GM19099 (cell line): Measurements from ENCODE around the gene SH2D4B.

ENCODE experiments used
- POLR2A ChIP-seq: IDR thresholded peaks from 3 replicates; pipeline ENCODE4 v1.6.1; 2011; ENCODE audit warnings: low read depth; ENCODE audit not compliant: insufficient read length; ENCODE audit errors: extremely low read depth

Gene SH2D4B

GRCh38 chr10:80515511-80515910 lies 22.2 kb upstream of the SH2D4B start:
- no peak for TF ChIP-seq POLR2A

GRCh38 chr10:80515941-80516340 lies 21.8 kb upstream of the SH2D4B start:
- no peak for TF ChIP-seq POLR2A

- TF ChIP-seq POLR2A = no peak
Observed at GRCh38 chr10:80516506-80517075, 21.1 kb upstream of the SH2D4B start.

GRCh38 chr10:80517416-80518142 lies 20.1 kb upstream of the SH2D4B start:
- no peak for TF ChIP-seq POLR2A

- TF ChIP-seq POLR2A = no peak
Observed at GRCh38 chr10:80518143-80518806, 19.4 kb upstream of the SH2D4B start.

- TF ChIP-seq POLR2A = no peak
Observed at GRCh38 chr10:80518807-80519360, 18.8 kb upstream of the SH2D4B start.

GRCh38 chr10:80519936-80520650 lies 17.6 kb upstream of the SH2D4B start:
- TF ChIP-seq POLR2A = no peak

- TF ChIP-seq POLR2A = no peak
Observed at GRCh38 chr10:80520661-80521470, 16.8 kb upstream of the SH2D4B start.

GRCh38 chr10:80522756-80523363 lies 14.8 kb upstream of the SH2D4B start:
- no peak for TF ChIP-seq POLR2A

- TF ChIP-seq POLR2A = no peak
Observed at GRCh38 chr10:80523773-80524172, 13.9 kb upstream of the SH2D4B start.

GRCh38 chr10:80524190-80524909 lies 13.4 kb upstream of the SH2D4B start:
- no peak for TF ChIP-seq POLR2A

- no peak for TF ChIP-seq POLR2A
Observed at GRCh38 chr10:80526218-80526617, 11.5 kb upstream of the SH2D4B start.

GRCh38 chr10:80526742-80527141 lies 11.0 kb upstream of the SH2D4B start:
- no peak for TF ChIP-seq POLR2A

GRCh38 chr10:80528185-80528700 lies 9.5 kb upstream of the SH2D4B start:
- TF ChIP-seq POLR2A = no peak

GRCh38 chr10:80528901-80529300 lies 8.8 kb upstream of the SH2D4B start:
- TF ChIP-seq POLR2A = no peak
